ENCODE results near the gene DLG2.

- TF ChIP-seq POLR2A (IDR thresholded peaks at IDR 0.05), result no peak
- no peak for TF ChIP-seq CTCF (IDR thresholded peaks at IDR 0.05)
These were observed 1675.6 kb downstream of the DLG2 start for GRCh38 chr11:83951521-83951920.
